HepG2 (cell line): ENCODE results near the gene MEF2D. TPM values are rescaled to one million over a fixed set of nuclear protein-coding genes. Genes with fewer than 3 reads are reported as not detected.

Source experiments
- BRCA1 ChIP-seq: sonication (generic); formaldehyde crosslinking; IDR thresholded peaks from 2 replicates; pipeline ENCODE4 v1.4.0; 2020; ENCODE audit warnings: missing genetic modification reagents
- CREB1 ChIP-seq, 2 experiments: fragments of 450-650 bp in 1 of 2; IDR thresholded peaks; 2 replicates each; pipeline ENCODE4 v1.6.1; 2016 to 2017; ENCODE audit warnings: control low read depth in 1 of 2, mild to moderate bottlenecking in 1 of 2, missing compliant biosample characterization in 1 of 2, missing genetic modification characterization in 1 of 2
- HDAC1 ChIP-seq: sonication (generic); formaldehyde crosslinking; IDR thresholded peaks from 2 replicates; pipeline ENCODE4 v1.5.1; 2020; ENCODE audit warnings: mild to moderate bottlenecking, missing genetic modification reagents
- MXI1 ChIP-seq: IDR thresholded peaks from 3 replicates; pipeline ENCODE4 v1.6.1; 2012; ENCODE audit warnings: low read depth, low read length, inconsistent platforms, borderline replicate concordance
- RBM39 ChIP-seq: fragments of 200-400 bp; formaldehyde crosslinking; IDR thresholded peaks from one replicate; pipeline ENCODE4 v1.6.1; 2018; ENCODE audit warnings: antibody characterized with exemption, mild to moderate bottlenecking, low read depth, low read length; ENCODE audit not compliant: poor library complexity, severe bottlenecking
- TAF15 ChIP-seq: fragments of 200-400 bp; formaldehyde crosslinking; IDR thresholded peaks from one replicate; pipeline ENCODE4 v1.6.1; 2018; ENCODE audit warnings: mild to moderate bottlenecking, low read depth, low read length; ENCODE audit not compliant: poor library complexity, severe bottlenecking
- TOE1 ChIP-seq: sonication (generic); formaldehyde crosslinking; IDR thresholded peaks from 2 replicates; pipeline ENCODE4 v1.4.0; 2020; ENCODE audit warnings: mild to moderate bottlenecking, missing genetic modification reagents
- TOPORS ChIP-seq: sonication (generic); formaldehyde crosslinking; IDR thresholded peaks from 2 replicates; pipeline ENCODE4 v1.8.0; 2023; ENCODE audit warnings: mild to moderate bottlenecking, missing genetic modification reagents
- ZNF17 ChIP-seq: sonication (generic); formaldehyde crosslinking; IDR thresholded peaks from 2 replicates; pipeline ENCODE4 v1.5.0; 2020; ENCODE audit warnings: mild to moderate bottlenecking, missing genetic modification reagents
- ZNF547 ChIP-seq: sonication (generic); formaldehyde crosslinking; IDR thresholded peaks from 2 replicates; pipeline ENCODE4 v1.5.1; 2020; ENCODE audit warnings: mild to moderate bottlenecking, missing genetic modification reagents
- ZNF660 ChIP-seq: sonication (generic); formaldehyde crosslinking; IDR thresholded peaks from 2 replicates; pipeline ENCODE4 v1.5.1; 2020; ENCODE audit warnings: mild to moderate bottlenecking, low read depth, missing genetic modification reagents, borderline replicate concordance
- ZNF678 ChIP-seq: sonication (generic); formaldehyde crosslinking; IDR thresholded peaks from 2 replicates; pipeline ENCODE4 v1.4.0; 2020; ENCODE audit warnings: mild to moderate bottlenecking, missing genetic modification reagents
- polyA plus RNA-seq, 8 experiments: library from polyadenylated mRNA; depleted of rRNA in 3 of 8; stranded (reverse) in 7 of 8; unstranded in 1 of 8; fragments of >200 nt; fragmentation: Illumina TruSeq in 4 of 8; extraction: Trizol in 4 of 8; gene quantifications; 2 replicates each; pipeline versions ENCODE4 v1.2.1 to v1.2.3, GENCODE V29; 2011 to 2016; ENCODE audit warnings: low read depth in 4 of 8, missing spikeins in 1 of 8, mixed read lengths in 1 of 8; ENCODE audit not compliant: insufficient read depth in 1 of 8
- total RNA-seq, 5 experiments: library from RNA; depleted of rRNA; stranded (reverse); fragments of >200 nt; fragmentation: Illumina TruSeq; extraction: Trizol; gene quantifications; 2 replicates each; pipeline ENCODE4 v1.2.3, GENCODE V29; 2016; ENCODE audit warnings: low read depth in 1 of 5
- TF ChIP-seq, protein P1 (sequence below): sonication (generic); formaldehyde crosslinking; IDR thresholded peaks from 2 replicates; pipeline ENCODE4 v1.4.0; 2020; ENCODE audit warnings: missing genetic modification reagents, borderline replicate concordance
- TF ChIP-seq, protein P2 (sequence below): sonication (generic); formaldehyde crosslinking; IDR thresholded peaks from 2 replicates; pipeline ENCODE4 v1.5.0; 2020; ENCODE audit warnings: missing genetic modification reagents
- TF ChIP-seq, protein P3 (sequence below): sonication (generic); formaldehyde crosslinking; IDR thresholded peaks from 2 replicates; pipeline ENCODE4 v1.5.0; 2020; ENCODE audit warnings: mild to moderate bottlenecking, missing genetic modification reagents
- TF ChIP-seq, protein P4 (sequence below), 2 experiments: fragments of 450-650 bp in 1 of 2; sonication (generic) in 1 of 2; formaldehyde crosslinking; IDR thresholded peaks; 2 replicates each; pipeline versions ENCODE4 v1.5.0 to v1.8.0; 2020 to 2022; ENCODE audit warnings: mild to moderate bottlenecking in 1 of 2, missing genetic modification reagents in 1 of 2
- TF ChIP-seq, protein P5 (sequence below): sonication (generic); formaldehyde crosslinking; IDR thresholded peaks from 2 replicates; pipeline ENCODE4 v1.4.0; 2020; ENCODE audit warnings: mild to moderate bottlenecking, missing genetic modification reagents, borderline replicate concordance

Gene MEF2D
- total and polyA plus RNA-seq, 2 of the 13 experiments (the other 11 are each of a cell fraction or from before 2014, with no cell fraction given): 1.6 to 3.9 TPM

DNA sequence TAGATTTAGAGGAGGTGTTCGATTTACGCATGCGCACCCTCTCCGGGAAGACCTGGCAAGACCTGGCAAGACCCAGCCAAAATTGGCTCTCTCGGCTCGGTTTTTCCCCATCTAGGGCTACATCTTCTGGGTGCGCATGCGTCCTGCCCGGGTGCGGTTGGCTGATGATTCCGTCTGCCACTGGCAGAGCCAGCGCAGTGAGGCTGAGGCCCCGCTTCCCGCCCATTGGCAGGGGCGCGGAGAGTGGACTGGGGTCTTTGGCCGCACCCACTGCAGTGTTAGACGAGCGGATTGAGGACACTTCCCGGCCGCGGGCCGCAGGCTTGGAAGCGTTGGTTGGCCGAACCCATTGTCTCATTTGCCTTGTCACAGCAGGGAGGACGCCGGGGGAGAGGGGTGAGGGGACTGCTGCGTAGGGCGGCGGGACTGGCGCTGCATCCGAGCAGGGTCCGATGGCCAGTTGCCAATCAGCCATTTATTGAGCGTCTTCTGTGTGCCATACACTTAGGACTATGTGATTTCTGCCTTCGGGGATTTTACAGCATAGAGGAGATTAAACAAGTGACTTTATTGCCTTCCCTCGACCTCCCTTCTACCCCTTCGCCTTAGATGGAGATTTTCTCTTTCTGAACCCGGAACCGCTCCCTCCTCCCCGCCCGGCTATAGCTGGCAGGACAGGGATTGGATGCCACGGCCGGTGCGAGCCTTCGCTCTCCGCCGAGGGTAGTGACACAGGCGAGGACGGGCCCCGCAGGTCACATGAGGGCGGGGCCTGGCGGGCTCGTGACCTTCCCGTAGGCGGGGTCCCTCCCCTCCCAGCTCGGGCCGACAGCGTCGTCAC, 43.7 kb downstream of the MEF2D start (continued):
- TF ChIP-seq, protein P1, sequence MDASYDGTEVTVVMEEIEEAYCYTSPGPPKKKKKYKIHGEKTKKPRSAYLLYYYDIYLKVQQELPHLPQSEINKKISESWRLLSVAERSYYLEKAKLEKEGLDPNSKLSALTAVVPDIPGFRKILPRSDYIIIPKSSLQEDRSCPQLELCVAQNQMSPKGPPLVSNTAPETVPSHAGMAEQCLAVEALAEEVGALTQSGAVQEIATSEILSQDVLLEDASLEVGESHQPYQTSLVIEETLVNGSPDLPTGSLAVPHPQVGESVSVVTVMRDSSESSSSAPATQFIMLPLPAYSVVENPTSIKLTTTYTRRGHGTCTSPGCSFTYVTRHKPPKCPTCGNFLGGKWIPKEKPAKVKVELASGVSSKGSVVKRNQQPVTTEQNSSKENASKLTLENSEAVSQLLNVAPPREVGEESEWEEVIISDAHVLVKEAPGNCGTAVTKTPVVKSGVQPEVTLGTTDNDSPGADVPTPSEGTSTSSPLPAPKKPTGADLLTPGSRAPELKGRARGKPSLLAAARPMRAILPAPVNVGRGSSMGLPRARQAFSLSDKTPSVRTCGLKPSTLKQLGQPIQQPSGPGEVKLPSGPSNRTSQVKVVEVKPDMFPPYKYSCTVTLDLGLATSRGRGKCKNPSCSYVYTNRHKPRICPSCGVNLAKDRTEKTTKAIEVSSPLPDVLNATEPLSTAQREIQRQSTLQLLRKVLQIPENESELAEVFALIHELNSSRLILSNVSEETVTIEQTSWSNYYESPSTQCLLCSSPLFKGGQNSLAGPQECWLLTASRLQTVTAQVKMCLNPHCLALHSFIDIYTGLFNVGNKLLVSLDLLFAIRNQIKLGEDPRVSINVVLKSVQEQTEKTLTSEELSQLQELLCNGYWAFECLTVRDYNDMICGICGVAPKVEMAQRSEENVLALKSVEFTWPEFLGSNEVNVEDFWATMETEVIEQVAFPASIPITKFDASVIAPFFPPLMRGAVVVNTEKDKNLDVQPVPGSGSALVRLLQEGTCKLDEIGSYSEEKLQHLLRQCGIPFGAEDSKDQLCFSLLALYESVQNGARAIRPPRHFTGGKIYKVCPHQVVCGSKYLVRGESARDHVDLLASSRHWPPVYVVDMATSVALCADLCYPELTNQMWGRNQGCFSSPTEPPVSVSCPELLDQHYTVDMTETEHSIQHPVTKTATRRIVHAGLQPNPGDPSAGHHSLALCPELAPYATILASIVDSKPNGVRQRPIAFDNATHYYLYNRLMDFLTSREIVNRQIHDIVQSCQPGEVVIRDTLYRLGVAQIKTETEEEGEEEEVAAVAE: no peak; the same call in 1 of the 2 replicates
- TF ChIP-seq RBM39 (no peak), ZNF678 (CRISPR knock-in tag) (peak; percentile 88; the same call in 1 of the 2 replicates), BRCA1 (CRISPR knock-in tag) (0 out of 2 replicates have a peak, but pooled peaks have one; percentile 29), TOE1 (CRISPR knock-in tag) (no peak), TAF15 (no peak), TOPORS (CRISPR knock-in tag) (peak; percentile 39; the same call in 1 of the 2 replicates), ZNF660 (CRISPR knock-in tag) (no peak; the same call in 1 of the 2 replicates), ZNF17 (no peak), CREB1 (IDR thresholded peaks at IDR 0.05) (peak; percentile 87), CREB1 (CRISPR knock-in tag; IDR thresholded peaks at IDR 0.05) (peak; percentile 80; the same call in 1 of the 2 replicates), MXI1 (0 out of 3 replicates have a peak, but pooled peaks have one; percentile 31), HDAC1 (CRISPR knock-in tag) (peak; percentile 67), ZNF547 (CRISPR knock-in tag) (0 out of 2 replicates have a peak, but pooled peaks have one; percentile 48)
- TF ChIP-seq, protein P2, sequence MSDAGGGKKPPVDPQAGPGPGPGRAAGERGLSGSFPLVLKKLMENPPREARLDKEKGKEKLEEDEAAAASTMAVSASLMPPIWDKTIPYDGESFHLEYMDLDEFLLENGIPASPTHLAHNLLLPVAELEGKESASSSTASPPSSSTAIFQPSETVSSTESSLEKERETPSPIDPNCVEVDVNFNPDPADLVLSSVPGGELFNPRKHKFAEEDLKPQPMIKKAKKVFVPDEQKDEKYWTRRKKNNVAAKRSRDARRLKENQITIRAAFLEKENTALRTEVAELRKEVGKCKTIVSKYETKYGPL: 0 out of 2 replicates have a peak, but pooled peaks have one; percentile 23
- TF ChIP-seq, protein P3, sequence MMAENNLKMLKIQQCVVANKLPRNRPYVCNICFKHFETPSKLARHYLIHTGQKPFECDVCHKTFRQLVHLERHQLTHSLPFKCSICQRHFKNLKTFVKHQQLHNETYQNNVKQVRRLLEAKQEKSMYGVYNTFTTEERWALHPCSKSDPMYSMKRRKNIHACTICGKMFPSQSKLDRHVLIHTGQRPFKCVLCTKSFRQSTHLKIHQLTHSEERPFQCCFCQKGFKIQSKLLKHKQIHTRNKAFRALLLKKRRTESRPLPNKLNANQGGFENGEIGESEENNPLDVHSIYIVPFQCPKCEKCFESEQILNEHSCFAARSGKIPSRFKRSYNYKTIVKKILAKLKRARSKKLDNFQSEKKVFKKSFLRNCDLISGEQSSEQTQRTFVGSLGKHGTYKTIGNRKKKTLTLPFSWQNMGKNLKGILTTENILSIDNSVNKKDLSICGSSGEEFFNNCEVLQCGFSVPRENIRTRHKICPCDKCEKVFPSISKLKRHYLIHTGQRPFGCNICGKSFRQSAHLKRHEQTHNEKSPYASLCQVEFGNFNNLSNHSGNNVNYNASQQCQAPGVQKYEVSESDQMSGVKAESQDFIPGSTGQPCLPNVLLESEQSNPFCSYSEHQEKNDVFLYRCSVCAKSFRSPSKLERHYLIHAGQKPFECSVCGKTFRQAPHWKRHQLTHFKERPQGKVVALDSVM: no peak
- TF ChIP-seq, protein P4, sequence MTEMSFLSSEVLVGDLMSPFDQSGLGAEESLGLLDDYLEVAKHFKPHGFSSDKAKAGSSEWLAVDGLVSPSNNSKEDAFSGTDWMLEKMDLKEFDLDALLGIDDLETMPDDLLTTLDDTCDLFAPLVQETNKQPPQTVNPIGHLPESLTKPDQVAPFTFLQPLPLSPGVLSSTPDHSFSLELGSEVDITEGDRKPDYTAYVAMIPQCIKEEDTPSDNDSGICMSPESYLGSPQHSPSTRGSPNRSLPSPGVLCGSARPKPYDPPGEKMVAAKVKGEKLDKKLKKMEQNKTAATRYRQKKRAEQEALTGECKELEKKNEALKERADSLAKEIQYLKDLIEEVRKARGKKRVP (CRISPR knock-in tag; IDR thresholded peaks at IDR 0.05): no peak; a peak in 1 of 4 replicates
- TF ChIP-seq, protein P5, sequence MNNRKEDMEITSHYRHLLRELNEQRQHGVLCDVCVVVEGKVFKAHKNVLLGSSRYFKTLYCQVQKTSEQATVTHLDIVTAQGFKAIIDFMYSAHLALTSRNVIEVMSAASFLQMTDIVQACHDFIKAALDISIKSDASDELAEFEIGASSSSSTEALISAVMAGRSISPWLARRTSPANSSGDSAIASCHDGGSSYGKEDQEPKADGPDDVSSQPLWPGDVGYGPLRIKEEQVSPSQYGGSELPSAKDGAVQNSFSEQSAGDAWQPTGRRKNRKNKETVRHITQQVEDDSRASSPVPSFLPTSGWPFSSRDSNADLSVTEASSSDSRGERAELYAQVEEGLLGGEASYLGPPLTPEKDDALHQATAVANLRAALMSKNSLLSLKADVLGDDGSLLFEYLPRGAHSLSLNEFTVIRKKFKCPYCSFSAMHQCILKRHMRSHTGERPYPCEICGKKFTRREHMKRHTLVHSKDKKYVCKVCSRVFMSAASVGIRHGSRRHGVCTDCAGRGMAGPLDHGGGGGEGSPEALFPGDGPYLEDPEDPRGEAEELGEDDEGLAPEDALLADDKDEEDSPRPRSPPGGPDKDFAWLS (CRISPR knock-in tag): peak; percentile 47; the same call in 1 of the 2 replicates
